Measurements from ENCODE around the gene LRWD1.
"Not testable (repeated sequence)": the region's sequence is repeated elsewhere in the genome, so short reads cannot be mapped to it uniquely, and the experiment has no call there.

The LRWD1 gene

DNA sequence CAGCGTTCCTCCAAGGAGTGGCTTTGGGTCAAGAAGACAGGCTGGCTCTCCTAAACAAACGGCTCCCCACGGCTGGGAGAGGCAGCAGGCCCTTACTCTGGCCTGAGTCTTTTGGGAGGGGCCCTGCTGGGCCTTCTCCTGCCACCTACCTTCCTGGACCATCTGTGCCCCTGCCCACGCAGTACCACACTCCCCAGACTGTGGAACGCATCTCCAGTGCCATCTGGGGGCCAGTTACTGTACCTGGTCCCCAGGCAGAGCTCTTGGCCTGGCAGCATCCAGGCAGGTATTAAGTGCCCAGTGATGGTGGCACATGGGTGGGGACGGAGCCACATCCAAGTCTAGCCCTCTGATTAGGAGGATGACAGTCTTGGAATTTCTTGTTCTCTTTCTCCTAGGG, 14.5 kb upstream of the LRWD1 start:
- DNase-seq (ENCODE audit: low spot score): peak; percentile 64
- peak; percentile 54 for TF ChIP-seq CTCF (IDR thresholded peaks at IDR 0.05; ENCODE audit: extremely low read depth, insufficient read depth, missing control alignments)
- in situ Hi-C loops (cut with MboI; ENCODE audit: low pct_unique_long_range_greater_than_20kb, low sequenced_read_pairs, unreplicated experiment): no loop called here

- DNase-seq (ENCODE audit: low spot score): peak; percentile 15
- in situ Hi-C loops (cut with MboI; ENCODE audit: low pct_unique_long_range_greater_than_20kb, low sequenced_read_pairs, unreplicated experiment): no loop called here
- TF ChIP-seq CTCF (IDR thresholded peaks at IDR 0.05; ENCODE audit: extremely low read depth, insufficient read depth, missing control alignments): no peak
These were observed 13.3 kb upstream of the LRWD1 start for GRCh38 chr7:102451371-102452054.

DNA sequence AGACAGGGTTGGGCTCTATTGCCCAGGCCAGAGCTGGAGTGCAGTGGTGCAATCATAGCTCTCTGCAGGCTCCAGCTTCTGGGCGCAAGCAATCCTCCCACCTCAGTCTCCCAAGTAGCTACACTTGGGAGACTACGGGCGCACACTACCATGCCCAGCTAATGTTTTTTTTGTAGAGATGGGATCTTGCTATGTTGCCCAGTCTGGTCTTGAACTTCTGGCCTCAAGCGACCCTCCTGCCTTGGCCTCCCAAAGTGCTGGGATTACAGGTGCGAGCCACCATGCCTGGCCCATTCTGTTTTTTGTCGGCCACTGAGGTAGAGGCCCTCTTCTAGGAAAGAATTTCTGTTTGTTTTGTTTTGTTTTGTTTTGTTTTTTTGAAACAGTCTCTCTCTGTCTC, 12.3 kb upstream of the LRWD1 start:
- TF ChIP-seq CTCF (IDR thresholded peaks at IDR 0.05; ENCODE audit: extremely low read depth, insufficient read depth, missing control alignments): no peak
- DNase-seq (ENCODE audit: low spot score): no peak
- in situ Hi-C loops (cut with MboI; ENCODE audit: low pct_unique_long_range_greater_than_20kb, low sequenced_read_pairs, unreplicated experiment): no loop called here

DNA sequence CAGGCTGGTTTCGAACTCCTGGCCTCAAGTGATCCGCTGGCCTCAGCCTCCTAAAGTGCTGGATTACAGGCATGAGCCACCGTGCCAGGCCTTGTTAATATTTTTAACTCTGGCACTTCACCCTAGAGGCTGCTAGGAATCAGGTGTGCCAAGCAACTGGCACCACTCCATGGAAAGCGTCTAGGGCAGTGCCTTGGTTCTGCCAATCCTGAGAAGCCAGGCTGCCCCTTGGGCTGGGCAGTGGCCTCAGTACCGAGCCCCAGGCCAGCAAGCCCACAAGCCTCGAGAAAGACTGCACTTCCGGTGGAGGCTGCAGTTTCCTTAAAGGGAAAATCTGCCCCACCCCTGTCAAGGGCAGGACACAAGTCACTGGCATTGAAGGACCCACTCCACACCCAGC, 11.5 kb upstream of the LRWD1 start:
- TF ChIP-seq CTCF (IDR thresholded peaks at IDR 0.05; ENCODE audit: extremely low read depth, insufficient read depth, missing control alignments): no peak
- DNase-seq (ENCODE audit: low spot score): no peak
- in situ Hi-C loops (cut with MboI; ENCODE audit: low pct_unique_long_range_greater_than_20kb, low sequenced_read_pairs, unreplicated experiment): no loop called here

DNA sequence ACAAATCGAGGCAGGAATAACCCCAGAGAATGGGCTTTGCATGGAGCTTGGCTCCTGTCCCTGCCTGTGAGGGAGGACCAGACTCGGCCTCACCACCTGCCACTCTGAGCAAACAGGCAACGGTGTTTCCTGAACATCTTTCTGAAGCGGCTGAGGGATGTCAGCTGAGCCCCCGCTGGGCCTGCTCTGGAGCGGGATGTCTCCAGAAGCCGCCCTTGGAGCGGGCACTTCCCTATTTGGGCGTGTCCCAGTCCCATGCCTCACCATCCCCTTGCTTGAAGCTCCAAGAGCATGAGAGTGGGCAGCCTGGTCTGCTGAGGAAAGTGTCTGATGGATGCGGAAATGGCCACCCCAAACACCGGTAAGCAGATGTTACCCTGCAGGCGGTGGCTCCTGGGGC, 10.3 kb upstream of the LRWD1 start:
- in situ Hi-C loops (cut with MboI; ENCODE audit: low pct_unique_long_range_greater_than_20kb, low sequenced_read_pairs, unreplicated experiment): no loop called here
- DNase-seq (ENCODE audit: low spot score): peak; percentile 19
- TF ChIP-seq CTCF (IDR thresholded peaks at IDR 0.05; ENCODE audit: extremely low read depth, insufficient read depth, missing control alignments): no peak

- DNase-seq (ENCODE audit: low spot score); in situ Hi-C loops (cut with MboI; ENCODE audit: low pct_unique_long_range_greater_than_20kb, low sequenced_read_pairs, unreplicated experiment): not testable (repeated sequence)
These were observed 9.9 kb upstream of the LRWD1 start for GRCh38 chr7:102454932-102455331.

DNA sequence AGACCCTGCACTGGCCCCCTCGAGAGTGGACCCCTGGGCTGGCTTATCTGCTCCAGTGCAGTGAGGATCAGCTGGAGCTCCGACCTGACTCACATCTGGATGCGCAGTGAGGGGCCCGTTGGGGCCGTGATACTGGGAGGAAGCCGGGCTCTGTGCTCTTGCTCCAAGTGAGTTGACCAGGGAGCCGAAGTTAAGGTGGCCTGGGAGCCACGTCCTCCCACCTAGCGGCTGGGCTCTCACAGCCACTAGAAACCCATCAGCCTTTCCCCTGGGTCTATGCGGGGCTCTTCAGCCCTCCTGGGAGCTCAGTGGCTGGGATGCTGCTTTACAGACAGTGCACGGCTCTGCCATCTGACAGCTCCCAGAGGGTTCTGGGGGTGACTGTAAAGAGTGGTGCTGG, 9.2 kb upstream of the LRWD1 start:
- in situ Hi-C loops (cut with MboI; ENCODE audit: low pct_unique_long_range_greater_than_20kb, low sequenced_read_pairs, unreplicated experiment): no loop called here
- peak; percentile 23 for DNase-seq (ENCODE audit: low spot score)
- no peak for TF ChIP-seq CTCF (IDR thresholded peaks at IDR 0.05; ENCODE audit: extremely low read depth, insufficient read depth, missing control alignments)
